ENCODE measurements around the gene DNAAF9. TPM values are rescaled to one million over a fixed set of nuclear protein-coding genes. Genes with fewer than 3 reads are reported as not detected.

The DNAAF9 gene
- polyA plus RNA-seq, 4 donors, result 1.4 to 9.6 (median 3.5) TPM

GRCh38 chr20:3358676-3359340 is 48.7 kb downstream of the DNAAF9 start:
- no peaks in the 10 kb centered on the region for H3K9me3 ChIP-seq (ENCODE audit: control insufficient read depth in 2 of 2, insufficient read depth in 1 of 2, low read depth in 1 of 2, low read length in 1 of 2)
- WGBS, 3 donors, result 80 to 87% (median 86%) methylated on average over 5 of the region's 5 CpGs
- no peak overlapping the region for H3K27ac ChIP-seq (ENCODE audit: low read depth in 1 of 3, low read length in 2 of 3)
- FAIRE-seq (no peak), DNase-seq (peak; percentile 7 to 36)
- H3K27me3 ChIP-seq (ENCODE audit: control insufficient read depth in 3 of 3, insufficient read depth in 3 of 3, low read length in 3 of 3), result no peaks in the 10 kb centered on the region
- H3K4me3 ChIP-seq (ENCODE audit: low read depth in 1 of 3, low read length in 3 of 3), result no peak overlapping the region
- peaks cover 0 to 7% (median 0%) of the 10 kb centered on the region in 3 donors for H3K36me3 ChIP-seq (ENCODE audit: control insufficient read depth in 3 of 3, insufficient read depth in 2 of 3, low read depth in 1 of 3, low read length in 3 of 3)
- peaks cover 0 to 14% (median 0%) of the 10 kb centered on the region in 3 donors for H3K4me1 ChIP-seq (ENCODE audit: control insufficient read depth in 3 of 3, insufficient read depth in 2 of 3, low read depth in 1 of 3, low read length in 2 of 3)

Other genes starting within 250 kb of the DNAAF9 start
- 10 to 100 TPM; 11.3 to 16.1 (median 13.1) TPM for gene FASTKD5, start 247.8 kb downstream of the DNAAF9 start, polyA plus RNA-seq
- 1 to 10 TPM; 4.0 to 5.9 (median 4.4) TPM for gene UBOX5, start 247.8 kb downstream of the DNAAF9 start, polyA plus RNA-seq
- 10 to 100 TPM in 2 of 4 donors, 1 to 10 TPM in 2; 7.3 to 19.9 (median 13.1) TPM for gene LZTS3, start 234.1 kb downstream of the DNAAF9 start, polyA plus RNA-seq
- 10 to 100 TPM; 37.1 to 96.9 (median 69.9) TPM for gene DDRGK1, start 203.0 kb downstream of the DNAAF9 start, polyA plus RNA-seq
- 10 to 100 TPM; 60.3 to 97.0 (median 69.7) TPM for gene ITPA, start 198.2 kb downstream of the DNAAF9 start, polyA plus RNA-seq
- gene SLC4A11, start 168.5 kb downstream of the DNAAF9 start, polyA plus RNA-seq, result under 1 TPM; 0.24 to 0.57 (median 0.36) TPM
- 100 to 1,000 TPM in 1 of 4 donors, 10 to 100 TPM in 3; 11.4 to 126 (median 19.3) TPM for gene ATRN, start 63.3 kb upstream of the DNAAF9 start, polyA plus RNA-seq

Data from small intestine (tissue), 7 donors.